ENCODE data around the gene ZFP90. TPM values are rescaled to one million over a fixed set of nuclear protein-coding genes. Genes with fewer than 3 reads are reported as not detected.

ZFP90 gene
- total RNA-seq, 4 donors from 2014 or later: 8.2 to 36.6 (median 9.9) TPM

GRCh38 chr16:68520649-68521086, 18.4 kb upstream of the ZFP90 start:
- in situ Hi-C loops (cut with MboI; ENCODE audit: low sequenced_read_pairs in 4 of 4) (loop anchor here in 3 of 4 donors (10.0 to 25.0 kb wide), 4 partner anchors 133 to 604 kb away; partner anchors contain the start of gene TANGO6 (in 1 of the 3)), intact Hi-C loops (cut with DNase I; ENCODE audit: low total_unique reads) (no loop called here)
- Histone ChIP-seq H3K27ac (no peak overlapping the region), H3K4me1 (peaks cover 0 to 4% of the 10 kb centered on the region in 2 donors), H3K36me3 (no peaks in the 10 kb centered on the region), H3K4me3 (peak overlapping the region in 3 of 4 donors; percentile 39 to 45 (median 44)), H3K9me3 (no peaks in the 10 kb centered on the region), H3K27me3 (no peaks in the 10 kb centered on the region)
- peak; percentile 76 to 95 (median 87) for TF ChIP-seq CTCF (IDR thresholded peaks at IDR 0.05 in 4 of 5, conservative IDR thresholded peaks at IDR 0.05 in 1 of 5)
- TF ChIP-seq POLR2A (IDR thresholded peaks at IDR 0.05): no peak
- peak; percentile 88 to 89 for ATAC-seq
- peak; percentile 51 to 70 for DNase-seq

GRCh38 chr16:68524069-68524820, 14.8 kb upstream of the ZFP90 start:
- no peak for TF ChIP-seq CTCF (IDR thresholded peaks at IDR 0.05 in 4 of 5, conservative IDR thresholded peaks at IDR 0.05 in 1 of 5)
- TF ChIP-seq POLR2A (IDR thresholded peaks at IDR 0.05): no peak
- ATAC-seq (no peak), DNase-seq (no peak)
- H3K27ac ChIP-seq: no peak overlapping the region
- no peak overlapping the region for H3K4me3 ChIP-seq
- peaks cover 3 to 8% of the 10 kb centered on the region in 2 donors for H3K4me1 ChIP-seq
- no peaks in the 10 kb centered on the region for H3K36me3 ChIP-seq
- intact Hi-C loops (cut with DNase I; ENCODE audit: low total_unique reads): no loop called here
- no peaks in the 10 kb centered on the region for H3K9me3 ChIP-seq
- in situ Hi-C loops (cut with MboI; ENCODE audit: low sequenced_read_pairs in 4 of 4): loop anchor here in 3 of 4 donors (10.0 to 25.0 kb wide), 4 partner anchors 137 to 601 kb away; partner anchors contain the start of gene TANGO6 (in 1 of the 3)
- H3K27me3 ChIP-seq: no peaks in the 10 kb centered on the region

DNA sequence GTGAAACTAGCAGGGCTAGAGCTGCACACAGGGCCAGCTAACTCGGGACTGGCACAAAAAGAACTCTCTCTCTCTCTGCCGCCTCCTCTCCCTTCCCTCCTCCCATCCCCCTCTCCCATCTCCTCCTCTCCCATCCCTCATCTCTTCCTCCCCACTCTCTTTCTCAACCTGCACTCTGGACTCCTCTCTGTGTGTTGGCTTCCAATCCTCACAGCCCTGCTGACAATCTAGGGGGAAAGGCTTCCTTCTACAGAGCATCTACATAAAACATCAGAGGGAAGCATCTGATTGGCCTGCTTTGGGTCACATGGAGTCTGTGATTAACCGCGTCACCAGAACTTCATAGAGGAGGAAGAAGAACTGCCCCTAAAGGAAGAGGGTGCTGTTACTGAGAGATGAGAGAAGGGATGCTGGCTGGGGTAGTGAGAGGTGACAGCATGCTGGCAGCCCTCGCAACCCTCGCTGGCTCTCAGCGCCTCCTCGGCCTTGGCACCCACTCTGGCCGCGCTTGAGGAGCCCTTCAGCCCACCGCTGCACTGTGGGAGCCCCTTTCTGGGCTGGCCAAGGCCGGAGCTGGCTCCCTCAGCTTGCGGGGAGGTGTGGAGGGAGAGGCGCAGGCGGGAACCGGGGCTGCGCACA, 12.8 kb upstream of the ZFP90 start:
- H3K27me3 ChIP-seq: no peaks in the 10 kb centered on the region
- ATAC-seq (no peak), DNase-seq (no peak)
- H3K27ac ChIP-seq: no peak overlapping the region
- H3K4me3 ChIP-seq: no peak overlapping the region
- TF ChIP-seq CTCF (IDR thresholded peaks at IDR 0.05 in 4 of 5, conservative IDR thresholded peaks at IDR 0.05 in 1 of 5) (no peak), POLR2A (IDR thresholded peaks at IDR 0.05) (no peak)
- no peaks in the 10 kb centered on the region for H3K36me3 ChIP-seq
- H3K4me1 ChIP-seq: peaks cover 9 to 13% of the 10 kb centered on the region in 2 donors
- no peaks in the 10 kb centered on the region for H3K9me3 ChIP-seq
- in situ Hi-C loops (cut with MboI; ENCODE audit: low sequenced_read_pairs in 4 of 4): loop anchor here (10.0 to 25.0 kb wide), 6 partner anchors 279 to 761 kb away; partner anchors contain the start of genes HAS3 (in 2 of the 4) and TANGO6 (in 2 of the 4)
- intact Hi-C loops (cut with DNase I; ENCODE audit: low total_unique reads): loop anchor here (5.0 kb wide), 1 partner anchor 606 kb away; the partner anchor contains the start of genes CHTF8 and UTP4

GRCh38 chr16:68526782-68527145, 12.3 kb upstream of the ZFP90 start:
- intact Hi-C loops (cut with DNase I; ENCODE audit: low total_unique reads): loop anchor here (5.0 kb wide), 1 partner anchor 606 kb away; the partner anchor contains the start of genes CHTF8 and UTP4
- DNase-seq (no peak), ATAC-seq (no peak)
- Histone ChIP-seq H3K4me1 (peaks cover 9 to 13% of the 10 kb centered on the region in 2 donors), H3K4me3 (no peak overlapping the region), H3K27ac (no peak overlapping the region), H3K36me3 (no peaks in the 10 kb centered on the region), H3K9me3 (no peaks in the 10 kb centered on the region), H3K27me3 (no peaks in the 10 kb centered on the region)
- TF ChIP-seq POLR2A (IDR thresholded peaks at IDR 0.05) (no peak), CTCF (IDR thresholded peaks at IDR 0.05 in 4 of 5, conservative IDR thresholded peaks at IDR 0.05 in 1 of 5) (no peak)
- in situ Hi-C loops (cut with MboI; ENCODE audit: low sequenced_read_pairs in 4 of 4): loop anchor here (10.0 to 25.0 kb wide), 6 partner anchors 278 to 761 kb away; partner anchors contain the start of genes HAS3 (in 2 of the 4) and TANGO6 (in 2 of the 4)

Data from gastrocnemius medialis (tissue), 4 donors.